Natural killer cell treated with Interleukin-12 subunit alpha and Interleukin-12 subunit beta and Interleukin-15 and Interleukin-18, amount 100 ng/mL, for 72 hours (primary cell): ENCODE results near the gene PLEK. TPM values are rescaled to one million over a fixed set of nuclear protein-coding genes. Genes with fewer than 3 reads are reported as not detected.
"Not testable (repeated sequence)": the region's sequence is repeated elsewhere in the genome, so short reads cannot be mapped to it uniquely, and the experiment has no call there.

Source experiments
- ATAC-seq, 2 donors: fragments of 150-1000 bp; cut with Tn5 transposase in 1 of 2; sonication (Bioruptor Pico), chemical (Tn5 transposase) in 1 of 2; 2 replicates each; pipeline ENCODE4 v1.10.0; 2021
- DNase-seq: peaks from one replicate; pipeline ENCODE4 v3.0.0; 2022; ENCODE audit warnings: low spot score
- H3K27ac Mint-ChIP-seq, 2 donors: 1 replicate in 1 of 2; 2 replicates in 1 of 2; pipeline ENCODE4 v1.8.0; 2022; ENCODE audit warnings: mixed read lengths in 2 of 2, mild to moderate bottlenecking in 1 of 2, moderate library complexity in 1 of 2
- H3K27me3 Mint-ChIP-seq, 2 donors: 1 replicate in 1 of 2; 2 replicates in 1 of 2; pipeline ENCODE4 v1.8.0; 2022; ENCODE audit warnings: mixed read lengths in 2 of 2
- H3K36me3 Mint-ChIP-seq: one replicate; pipeline ENCODE4 v1.8.0; 2022; ENCODE audit warnings: mixed read lengths
- H3K4me1 Mint-ChIP-seq, 2 donors: 1 replicate in 1 of 2; 2 replicates in 1 of 2; pipeline ENCODE4 v1.8.0; 2022; ENCODE audit warnings: low read depth in 2 of 2, mixed read lengths in 2 of 2, mild to moderate bottlenecking in 1 of 2
- H3K4me3 Mint-ChIP-seq: one replicate; pipeline ENCODE4 v1.8.0; 2022; ENCODE audit warnings: mixed read lengths
- H3K9me3 Mint-ChIP-seq: 2 replicates; pipeline ENCODE4 v1.8.0; 2022; ENCODE audit warnings: mixed read lengths
- total RNA-seq, 2 donors: library from RNA; stranded (reverse); gene quantifications; one replicate each; pipeline ENCODE4 v1.2.3, GENCODE V29; 2022

Gene PLEK
- total RNA-seq, 2 donors from 2014 or later = 209 to 569 TPM

- no peak overlapping the region for H3K4me3 Mint-ChIP-seq
- no peaks in the 10 kb centered on the region for H3K36me3 Mint-ChIP-seq
- H3K27me3 Mint-ChIP-seq = no peaks in the 10 kb centered on the region
- DNase-seq (no peak), ATAC-seq (peak in 1 of 2 donors; percentile 52)
- peak overlapping the region; percentile 4 to 73 for H3K27ac Mint-ChIP-seq
- H3K4me1 Mint-ChIP-seq = peaks cover 38 to 42% of the 10 kb centered on the region in 2 donors
- H3K9me3 Mint-ChIP-seq = no peaks in the 10 kb centered on the region
These were observed 69.9 kb downstream of the PLEK start for GRCh38 chr2:68434981-68435380.

DNA sequence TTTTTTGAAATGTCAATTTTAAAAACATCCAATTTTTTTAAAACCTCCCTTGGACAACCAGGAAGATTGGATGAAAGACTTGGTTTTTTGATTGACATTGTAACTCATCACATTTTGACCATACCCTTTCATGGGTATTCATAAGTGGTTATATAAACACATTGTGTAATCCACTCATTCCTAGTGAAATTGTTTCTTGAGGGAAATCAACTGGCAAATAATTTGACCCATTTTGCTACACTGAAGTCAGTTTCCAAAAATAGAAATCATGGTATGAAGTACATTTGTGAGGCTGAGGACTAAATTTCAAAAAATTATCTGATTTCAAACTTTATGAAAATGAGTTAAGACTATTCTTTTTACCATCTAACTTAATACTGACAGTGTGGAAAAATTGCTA lies 70.5 kb downstream of the PLEK start:
- no peak for ATAC-seq
- H3K36me3 Mint-ChIP-seq = no peaks in the 10 kb centered on the region
- no peaks in the 10 kb centered on the region for H3K9me3 Mint-ChIP-seq

DNA sequence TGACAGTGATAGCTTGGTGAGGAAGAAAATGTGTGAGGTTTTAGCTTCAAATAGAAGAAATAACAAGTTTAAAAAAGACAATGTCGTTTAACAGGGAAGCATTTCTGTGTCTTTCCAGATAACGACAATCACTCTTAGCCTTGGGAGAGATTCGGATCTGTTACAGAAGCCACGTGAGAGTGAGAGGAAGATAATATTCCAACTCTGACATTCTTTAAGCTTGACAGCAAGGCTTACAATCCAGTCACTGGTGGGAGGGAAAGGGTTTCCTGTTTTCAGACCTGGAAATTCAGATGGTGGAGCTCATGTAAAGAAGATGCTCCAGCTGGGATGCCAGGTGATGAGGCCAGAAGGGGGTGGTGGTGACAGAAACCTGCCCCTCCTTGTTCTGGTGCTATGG lies 71.2 kb downstream of the PLEK start:
- peaks cover 47 to 51% of the 10 kb centered on the region in 2 donors for H3K4me1 Mint-ChIP-seq
- no peak for ATAC-seq

More for the DNA sequence above, 70.5 kb downstream of the PLEK start:
- Mint-ChIP-seq H3K4me3 (no peak overlapping the region), H3K27me3 (no peaks in the 10 kb centered on the region), H3K27ac (peak overlapping the region; percentile 4 to 73), H3K4me1 (peaks cover 40 to 44% of the 10 kb centered on the region in 2 donors)
- DNase-seq = no peak

GRCh38 chr2:68438455-68439303 lies 73.6 kb downstream of the PLEK start:
- Mint-ChIP-seq H3K9me3 (no peaks in the 10 kb centered on the region), H3K4me3 (peak overlapping the region; percentile 1), H3K4me1 (peaks cover 45 to 47% of the 10 kb centered on the region in 2 donors), H3K36me3 (no peaks in the 10 kb centered on the region), H3K27ac (peak overlapping the region; percentile 90 to 95), H3K27me3 (no peaks in the 10 kb centered on the region)
- DNase-seq (no peak), ATAC-seq (no peak)

More for the DNA sequence above, 71.2 kb downstream of the PLEK start:
- no peak overlapping the region for H3K4me3 Mint-ChIP-seq
- peak overlapping the region in 1 of 2 donors; percentile 73 for H3K27ac Mint-ChIP-seq
- H3K9me3 Mint-ChIP-seq = no peaks in the 10 kb centered on the region
- no peaks in the 10 kb centered on the region for H3K27me3 Mint-ChIP-seq
- H3K36me3 Mint-ChIP-seq = no peaks in the 10 kb centered on the region
- DNase-seq = no peak

DNA sequence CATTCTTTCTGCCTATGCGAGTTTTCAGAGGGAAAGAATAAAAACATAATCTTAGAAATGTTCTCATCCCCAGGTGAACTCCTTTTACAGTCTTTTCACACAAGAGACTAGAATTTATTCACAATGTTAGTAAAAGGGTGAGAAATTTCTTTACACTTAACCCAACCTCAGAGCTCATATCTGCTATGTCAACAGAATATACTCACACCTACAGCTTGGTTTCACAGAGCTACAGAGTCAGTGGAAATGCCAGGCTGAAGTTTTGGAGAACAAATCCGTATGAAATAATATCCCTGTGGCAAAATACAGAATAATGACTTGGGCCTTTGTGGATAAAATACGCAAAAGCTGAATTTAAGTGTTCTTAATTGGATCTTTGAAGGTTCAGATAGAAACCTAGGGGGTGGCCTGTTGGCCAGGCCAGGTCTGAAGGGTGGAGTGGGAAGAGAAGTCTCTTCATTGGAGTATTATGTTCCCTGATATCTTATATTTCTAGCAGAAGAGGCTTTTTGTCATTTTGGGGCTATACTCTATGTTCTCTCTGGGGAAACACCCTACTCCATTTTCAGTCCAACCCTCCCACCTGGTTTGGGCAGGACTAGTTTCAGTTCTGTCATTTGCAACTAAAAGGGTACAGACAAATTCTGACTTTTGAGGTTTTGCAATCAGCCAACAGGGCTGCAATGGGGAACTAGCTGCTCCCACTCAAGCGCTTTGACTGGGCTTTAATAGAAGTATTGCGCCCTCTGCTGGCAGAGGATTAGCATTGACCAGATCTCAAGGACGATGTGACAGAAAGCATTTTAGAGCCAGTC lies 76.3 kb downstream of the PLEK start:
- Mint-ChIP-seq H3K4me1 (peaks cover 35 to 39% of the 10 kb centered on the region in 2 donors), H3K27ac (peak overlapping the region; percentile 90 to 95), H3K36me3 (no peaks in the 10 kb centered on the region), H3K9me3 (no peaks in the 10 kb centered on the region), H3K27me3 (no peaks in the 10 kb centered on the region), H3K4me3 (peak overlapping the region; percentile 72)
- peak; percentile 95 to 96 for ATAC-seq
- peak; percentile 93 for DNase-seq

- Mint-ChIP-seq H3K27me3 (no peaks in the 10 kb centered on the region), H3K4me3 (no peak overlapping the region), H3K27ac (peak overlapping the region; percentile 90 to 95), H3K36me3 (no peaks in the 10 kb centered on the region), H3K9me3 (no peaks in the 10 kb centered on the region), H3K4me1 (peaks cover 35 to 39% of the 10 kb centered on the region in 2 donors)
- no peak for DNase-seq
- ATAC-seq = no peak
These were observed 76.9 kb downstream of the PLEK start for GRCh38 chr2:68441994-68442322.

- H3K27ac Mint-ChIP-seq, H3K9me3 Mint-ChIP-seq, H3K27me3 Mint-ChIP-seq, H3K36me3 Mint-ChIP-seq, H3K4me3 Mint-ChIP-seq, DNase-seq, ATAC-seq, H3K4me1 Mint-ChIP-seq: not testable (repeated sequence)
These were observed 81.3 kb downstream of the PLEK start for GRCh38 chr2:68446425-68446824.

Other genes with a start within 250 kb of the PLEK start
- gene PNO1, start 207.4 kb upstream of the PLEK start, total RNA-seq = 10 to 100 TPM; 21.1 to 33.3 TPM
- 10 to 100 TPM; 85.9 to 90.7 TPM for gene PPP3R1, start 112.8 kb upstream of the PLEK start, total RNA-seq
- not detected for gene CNRIP1, start 45.3 kb upstream of the PLEK start, total RNA-seq
- 1 to 10 TPM; 1.8 to 2.5 TPM for gene FBXO48, start 102.0 kb downstream of the PLEK start, total RNA-seq
- gene APLF, start 102.3 kb downstream of the PLEK start, total RNA-seq = 1 to 10 TPM; 2.0 to 3.2 TPM